HCT116 (cell line): ENCODE results near the gene CYSTM1. TPM values are rescaled to one million over a fixed set of nuclear protein-coding genes. Genes with fewer than 3 reads are reported as not detected.

Experiments used
- ATAC-seq: fragments of 200-7000 bp; cut with Tn5 transposase; 2 replicates; pipeline ENCODE4 v1.9.1; 2020; ENCODE audit warnings: mild to moderate bottlenecking, moderate library complexity
- BruUV-seq: library from RNA; stranded (reverse); fragments of 400-500 nt; replicated peaks from 2 replicates; lab custom pipeline; 2021; lab: Mats Ljungman, UMichigan
- CTCF ChIA-PET: fragments of 300-600 bp; sonication (Branson Sonifier 250); formaldehyde crosslinking; loops from one replicate; lab custom pipeline; 2021; ENCODE audit warnings: antibody characterized with exemption; lab: Charles Lee
- POLR2A ChIA-PET: fragments of 300-600, 350-600 bp; sonication (Branson Sonifier 250); formaldehyde crosslinking; loops from one replicate; lab custom pipeline; 2021; ENCODE audit warnings: antibody characterized with exemption; lab: Charles Lee
- RAD21 ChIA-PET, 2 experiments: fragments of 300-600 bp; sonication (Branson Sonifier 250); formaldehyde crosslinking; loops; one replicate each; lab custom pipeline; 2023; ENCODE audit warnings: low total read pairs in 2 of 2; ENCODE audit not compliant: uncharacterized antibody in 2 of 2, unreplicated experiment in 2 of 2, low non-redundant PET in 1 of 2; lab: Charles Lee
- DNase-seq: peaks from one replicate; pipeline ENCODE4 v3.0.0-alpha.2; 2010; ENCODE audit warnings: low read depth, low spot score
- H2AFZ ChIP-seq: fragments of 200-600 bp; shearing (Covaris generic), sonication (generic); 2 replicates; pipeline ENCODE4 v1.6.1; 2017; ENCODE audit warnings: low read depth, mixed run types, mixed read lengths, antibody characterized with exemption, low read length; ENCODE audit not compliant: poor library complexity, severe bottlenecking
- H3K27ac ChIP-seq: 2 replicates; pipeline ENCODE4 v1.5.1; 2012; ENCODE audit warnings: low read depth, low read length
- H3K27me3 ChIP-seq: fragments of 200-600 bp; sonication (generic); 2 replicates; pipeline ENCODE4 v1.6.1; 2016; ENCODE audit warnings: mixed run types, low read length, mixed read lengths; ENCODE audit not compliant: insufficient read depth
- H3K36me3 ChIP-seq, 2 experiments: fragments of 200-500 bp in 1 of 2; fragments of 200-600 bp in 1 of 2; sonication (Bioruptor generic) in 1 of 2; sonication (generic) in 1 of 2; 2 replicates each; pipeline versions ENCODE4 v1.5.1 to v1.6.1; 2014 to 2016; ENCODE audit warnings: low read length in 2 of 2, inconsistent platforms in 1 of 2, mixed read lengths in 1 of 2, mixed run types in 1 of 2; ENCODE audit not compliant: insufficient read depth in 2 of 2, control insufficient read depth in 1 of 2
- H3K4me1 ChIP-seq, 2 experiments: fragments of 200-600 bp in 1 of 2; sonication (generic) in 1 of 2; 2 replicates each; pipeline versions ENCODE4 v1.5.1 to v1.6.1; 2012 to 2017; ENCODE audit warnings: low read length in 2 of 2, inconsistent platforms in 1 of 2, mild to moderate bottlenecking in 1 of 2, mixed read lengths in 1 of 2, mixed run types in 1 of 2, moderate library complexity in 1 of 2; ENCODE audit not compliant: insufficient read depth in 2 of 2, control insufficient read depth in 1 of 2
- H3K4me2 ChIP-seq: fragments of 200-600 bp; sonication (generic); 2 replicates; pipeline ENCODE4 v1.6.1; 2017; ENCODE audit warnings: mixed run types, low read length, mixed read lengths
- H3K4me3 ChIP-seq, 2 experiments: fragments of 200-600 bp in 1 of 2; sonication (generic) in 1 of 2; replicated peaks in 1 of 2; 2 replicates each; pipeline ENCODE4 v1.5.1; 2011 to 2016; ENCODE audit warnings: low read length in 2 of 2, control low read depth in 1 of 2, low read depth in 1 of 2, mild to moderate bottlenecking in 1 of 2, mixed read lengths in 1 of 2, mixed run types in 1 of 2
- H3K79me2 ChIP-seq: fragments of 200-600 bp; sonication (generic); 2 replicates; pipeline ENCODE4 v1.6.1; 2017; ENCODE audit warnings: mild to moderate bottlenecking, mixed run types, low read length, moderate library complexity, mixed read lengths; ENCODE audit not compliant: insufficient read depth
- H3K9ac ChIP-seq: fragments of 200-600 bp; sonication (generic); 2 replicates; pipeline ENCODE4 v1.6.1; 2016; ENCODE audit warnings: low read length, mixed read lengths
- H3K9me2 ChIP-seq: fragments of 200-600 bp; sonication (generic), shearing (Covaris generic); 2 replicates; pipeline ENCODE4 v1.6.1; 2017; ENCODE audit warnings: mixed run types, mild to moderate bottlenecking, moderate library complexity; ENCODE audit not compliant: insufficient read depth
- H3K9me3 ChIP-seq, 2 experiments: fragments of 200-500 bp in 1 of 2; fragments of 200-600 bp in 1 of 2; sonication (Bioruptor generic) in 1 of 2; sonication (generic) in 1 of 2; 2 replicates each; pipeline ENCODE4 v1.6.1; 2014 to 2017; ENCODE audit warnings: low read length in 2 of 2, mixed read lengths in 2 of 2, inconsistent platforms in 1 of 2, low read depth in 1 of 2, mild to moderate bottlenecking in 1 of 2, mixed run types in 1 of 2, moderate library complexity in 1 of 2; ENCODE audit not compliant: control insufficient read depth in 1 of 2, insufficient read depth in 1 of 2
- H4K20me1 ChIP-seq: fragments of 200-600 bp; sonication (generic), shearing (Covaris generic); 2 replicates; pipeline ENCODE4 v1.6.1; 2017; ENCODE audit warnings: mixed run types, mild to moderate bottlenecking, moderate library complexity; ENCODE audit not compliant: insufficient read depth
- EZH2 ChIP-seq: fragments of 200-600 bp; sonication (generic); IDR thresholded peaks from 2 replicates; pipeline ENCODE4 v1.6.1; 2017; ENCODE audit warnings: antibody characterized with exemption, mixed run types
- EZH2phosphoT487 ChIP-seq: fragments of 200-600 bp; IDR thresholded peaks from 2 replicates; pipeline ENCODE4 v1.6.1; 2018; ENCODE audit warnings: antibody characterized with exemption, borderline replicate concordance
- RAD21 ChIP-seq: IDR thresholded peaks from 2 replicates; pipeline ENCODE4 v1.6.1; 2012; ENCODE audit warnings: low read depth, mild to moderate bottlenecking
- ZFX ChIP-seq: fragments of 450-650 bp; IDR thresholded peaks from 2 replicates; pipeline ENCODE4 v1.6.1; 2017
- intact Hi-C: fragments of 100-400 bp; cut with micrococcal nuclease; formaldehyde crosslinking; loops from 2 replicates; pipeline ENCODE4 v1.10.0; 2022
- total RNA-seq: library from RNA; stranded (reverse); gene quantifications from one replicate; pipeline ENCODE4 v1.2.1, GENCODE V29; 2021; ENCODE audit not compliant: unreplicated experiment
- TF ChIP-seq, protein P1 (sequence below), 3 experiments: fragments of 200-600 bp in 1 of 3; sonication (generic) in 1 of 3; IDR thresholded peaks in 2 of 3; conservative IDR thresholded peaks in 1 of 3; 2 replicates each; pipeline ENCODE4 v1.5.1; 2012 to 2017; ENCODE audit warnings: low read depth in 2 of 3, low read length in 2 of 3, antibody characterized with exemption in 1 of 3, borderline replicate concordance in 1 of 3, control low read depth in 1 of 3, mild to moderate bottlenecking in 1 of 3, mixed read lengths in 1 of 3, mixed run types in 1 of 3, moderate library complexity in 1 of 3; ENCODE audit not compliant: insufficient read depth in 1 of 3
- TF ChIP-seq, protein P2 (sequence below): IDR thresholded peaks from 2 replicates; pipeline ENCODE4 v1.6.1; 2012

Gene CYSTM1
- total RNA-seq, 1 experiment from 2014 or later = 56.0 TPM

DNA sequence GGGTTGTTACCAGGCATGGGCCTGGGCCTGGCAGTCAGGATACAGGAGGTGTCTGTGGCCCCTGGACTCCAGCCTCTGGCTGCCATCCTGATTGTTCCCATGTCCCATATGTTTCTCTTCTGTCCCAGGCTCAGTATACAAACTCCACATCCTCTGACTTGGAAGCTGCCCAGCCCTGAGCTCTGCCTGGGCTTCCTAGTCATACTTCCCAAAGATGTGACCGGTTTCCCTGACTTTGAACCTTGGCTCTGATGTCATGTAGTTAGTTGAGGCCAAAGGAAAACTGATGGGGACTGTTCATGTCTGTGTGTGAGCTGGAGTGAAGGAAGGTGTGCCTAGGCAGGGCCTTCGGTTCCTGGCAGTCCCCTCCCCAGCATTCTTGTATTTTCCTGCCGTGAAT is 50.4 kb downstream of the CYSTM1 start:
- H3K9me3 ChIP-seq = no peaks in the 10 kb centered on the region
- DNase-seq (no peak), ATAC-seq (no peak)
- BruUV-seq = no TSS peak
- ChIA-PET RAD21 (no interaction called here), CTCF (no interaction called here), POLR2A (no interaction called here)
- H3K9ac ChIP-seq = no peak overlapping the region
- no peaks in the 10 kb centered on the region for H3K27me3 ChIP-seq
- H4K20me1 ChIP-seq = no peaks in the 10 kb centered on the region
- no peaks in the 10 kb centered on the region for H3K36me3 ChIP-seq
- no peak overlapping the region for H3K4me3 ChIP-seq
- H3K79me2 ChIP-seq = peaks cover 11% of the 10 kb centered on the region; the same call in 1 of the 2 replicates
- peaks cover 39 to 55% of the 10 kb centered on the region in 2 experiments for H3K4me1 ChIP-seq
- intact Hi-C loops = loop anchor here (10.0 kb wide), 1 partner anchor 151 kb away; no protein-coding TSS in a partner anchor
- TF ChIP-seq EZH2 (no peak), EZH2phosphoT487 (no peak), ZFX (no peak)
- TF ChIP-seq, protein P1, sequence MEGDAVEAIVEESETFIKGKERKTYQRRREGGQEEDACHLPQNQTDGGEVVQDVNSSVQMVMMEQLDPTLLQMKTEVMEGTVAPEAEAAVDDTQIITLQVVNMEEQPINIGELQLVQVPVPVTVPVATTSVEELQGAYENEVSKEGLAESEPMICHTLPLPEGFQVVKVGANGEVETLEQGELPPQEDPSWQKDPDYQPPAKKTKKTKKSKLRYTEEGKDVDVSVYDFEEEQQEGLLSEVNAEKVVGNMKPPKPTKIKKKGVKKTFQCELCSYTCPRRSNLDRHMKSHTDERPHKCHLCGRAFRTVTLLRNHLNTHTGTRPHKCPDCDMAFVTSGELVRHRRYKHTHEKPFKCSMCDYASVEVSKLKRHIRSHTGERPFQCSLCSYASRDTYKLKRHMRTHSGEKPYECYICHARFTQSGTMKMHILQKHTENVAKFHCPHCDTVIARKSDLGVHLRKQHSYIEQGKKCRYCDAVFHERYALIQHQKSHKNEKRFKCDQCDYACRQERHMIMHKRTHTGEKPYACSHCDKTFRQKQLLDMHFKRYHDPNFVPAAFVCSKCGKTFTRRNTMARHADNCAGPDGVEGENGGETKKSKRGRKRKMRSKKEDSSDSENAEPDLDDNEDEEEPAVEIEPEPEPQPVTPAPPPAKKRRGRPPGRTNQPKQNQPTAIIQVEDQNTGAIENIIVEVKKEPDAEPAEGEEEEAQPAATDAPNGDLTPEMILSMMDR (IDR thresholded peaks at IDR 0.05 in 2 of 3, conservative IDR thresholded peaks at IDR 0.05 in 1 of 3; ENCODE audit: borderline replicate concordance in 1 of 3, insufficient read depth in 1 of 3, low read depth in 2 of 3, low read length in 2 of 3) = no peak
- TF ChIP-seq, protein P2, sequence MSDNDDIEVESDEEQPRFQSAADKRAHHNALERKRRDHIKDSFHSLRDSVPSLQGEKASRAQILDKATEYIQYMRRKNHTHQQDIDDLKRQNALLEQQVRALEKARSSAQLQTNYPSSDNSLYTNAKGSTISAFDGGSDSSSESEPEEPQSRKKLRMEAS = no peak
- no peak overlapping the region for H2AFZ ChIP-seq
- no peaks in the 10 kb centered on the region for H3K9me2 ChIP-seq
- no peak overlapping the region for H3K4me2 ChIP-seq
- no peak overlapping the region for H3K27ac ChIP-seq

DNA sequence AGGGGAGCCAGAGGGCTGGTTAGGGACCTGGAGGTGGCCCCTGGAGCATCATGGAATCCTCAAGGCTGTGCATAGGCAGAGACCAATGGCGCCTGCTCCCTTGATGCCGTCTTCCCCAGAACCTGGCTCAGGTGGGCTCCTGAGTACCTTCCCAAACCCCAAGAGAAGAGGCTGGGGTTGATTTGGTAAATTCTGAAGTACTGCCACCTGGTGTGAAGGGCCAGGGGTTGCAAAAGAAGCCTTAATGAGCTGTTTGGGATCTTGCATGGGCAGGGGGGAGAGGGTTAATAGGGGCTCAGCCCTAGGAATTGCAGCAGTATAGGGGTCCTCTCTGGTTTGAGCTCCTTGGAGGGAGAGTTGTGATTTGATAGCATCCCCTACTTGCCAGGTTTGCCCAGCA is 52.1 kb downstream of the CYSTM1 start:
- Histone ChIP-seq H3K9ac (no peak overlapping the region), H3K27me3 (no peaks in the 10 kb centered on the region), H3K36me3 (no peaks in the 10 kb centered on the region), H3K27ac (no peak overlapping the region), H3K9me3 (no peaks in the 10 kb centered on the region), H3K4me2 (no peak overlapping the region), H3K4me1 (peaks cover 24 to 39% of the 10 kb centered on the region in 2 experiments), H3K79me2 (peaks cover 11% of the 10 kb centered on the region; the same call in 1 of the 2 replicates), H3K9me2 (no peaks in the 10 kb centered on the region), H4K20me1 (no peaks in the 10 kb centered on the region), H3K4me3 (no peak overlapping the region), H2AFZ (no peak overlapping the region)
- intact Hi-C loops = loop anchor here (10.0 kb wide), 1 partner anchor 152 kb away; no protein-coding TSS in a partner anchor
- CTCF ChIA-PET = interaction anchor here (0.6 to 1.0 kb wide), 4 partner anchors 13 to 132 kb away, joined by 3 to 7 read pairs (median 4); no protein-coding TSS in a partner anchor
- ATAC-seq = peak; percentile 39; the same call in 1 of the 2 replicates
- no TSS peak for BruUV-seq
- DNase-seq = no peak
- TF ChIP-seq, protein P1 (IDR thresholded peaks at IDR 0.05 in 2 of 3, conservative IDR thresholded peaks at IDR 0.05 in 1 of 3; ENCODE audit: borderline replicate concordance in 1 of 3, insufficient read depth in 1 of 3, low read depth in 2 of 3, low read length in 2 of 3) = peak; percentile 24 to 35 (median 30); a peak in 5 of 6 replicates
- TF ChIP-seq EZH2phosphoT487 = no peak
- TF ChIP-seq RAD21 = peak; percentile 55
- RAD21 ChIA-PET = interaction anchor here (0.9 to 1.0 kb wide), 2 partner anchors 58 kb away, joined by 3 read pairs; no protein-coding TSS in a partner anchor
- POLR2A ChIA-PET = no interaction called here
